K562 (cell line): ENCODE measurements around the gene FAM117A. TPM values are rescaled to one million over a fixed set of nuclear protein-coding genes. Genes with fewer than 3 reads are reported as not detected.

Experiments
- ATAC-seq: fragments of 200-7000 bp; cut with Tn5 transposase; 3 replicates; pipeline ENCODE4 v1.9.1; 2020; ENCODE audit warnings: moderate library complexity
- BruUV-seq: library from RNA; stranded (reverse); fragments of 400-500 nt; replicated peaks from 2 replicates; lab custom pipeline; 2021; lab: Mats Ljungman, UMichigan
- CTCF ChIA-PET: fragments of 300-600 bp; formaldehyde crosslinking; extraction: SDS; loops from one replicate; lab custom pipeline; 2021; ENCODE audit warnings: low intra/inter-chr PET ratio; lab: Yijun Ruan, JAX
- POLR2A ChIA-PET: fragments of 300-600, 350-650 bp; sonication (Branson Sonifier 250); formaldehyde crosslinking; extraction: SDS; loops from one replicate; lab custom pipeline; 2021; ENCODE audit warnings: antibody characterized with exemption, inconsistent platforms; lab: Yijun Ruan, JAX
- DNase-seq, 4 experiments: peaks; one replicate each; pipeline versions ENCODE4 v3.0.0 to v3.0.0-alpha.2; 2011 to 2018; ENCODE audit warnings: low spot score in 3 of 4, mixed read lengths in 3 of 4; ENCODE audit errors: extremely low read depth in 1 of 4
- FAIRE-seq: peaks from 2 replicates; lab custom pipeline; 2011; peaks lifted over from hg19 to GRCh38; lab: Jason Lieb, UNC
- H2AFZ ChIP-seq: 2 replicates; pipeline ENCODE4 v1.6.0; 2011; ENCODE audit warnings: low read depth, low read length, control low read depth, inconsistent platforms
- H3K27ac ChIP-seq: fragments of 200-600 bp; 3 replicates; pipeline ENCODE4 v1.8.0; 2011; ENCODE audit warnings: low read depth, mild to moderate bottlenecking, control low read depth, inconsistent platforms, low read length, moderate library complexity, mixed read lengths; ENCODE audit errors: extremely low read depth
- H3K27me3 ChIP-seq, 2 experiments: fragments of 300-600 bp in 1 of 2; 2 replicates in 1 of 2; 3 replicates in 1 of 2; pipeline versions ENCODE4 v1.6.0 to v1.8.0; 2011; ENCODE audit warnings: inconsistent platforms in 2 of 2, low read length in 2 of 2, mild to moderate bottlenecking in 1 of 2, mixed read lengths in 1 of 2, moderate library complexity in 1 of 2; ENCODE audit not compliant: control insufficient read depth in 2 of 2, insufficient read depth in 2 of 2
- H3K36me3 ChIP-seq: fragments of 300-600 bp; 3 replicates; pipeline ENCODE4 v1.8.0; 2011; ENCODE audit warnings: mild to moderate bottlenecking, low read length, inconsistent platforms; ENCODE audit not compliant: control insufficient read depth, insufficient read depth
- H3K4me1 ChIP-seq, 2 experiments: fragments of 200-600 bp in 1 of 2; replicated peaks in 1 of 2; 2 replicates in 1 of 2; 3 replicates in 1 of 2; pipeline versions ENCODE4 v1.5.1 to v1.8.0; 2011; ENCODE audit warnings: inconsistent platforms in 2 of 2, low read length in 2 of 2, mild to moderate bottlenecking in 1 of 2, mixed read lengths in 1 of 2, moderate library complexity in 1 of 2; ENCODE audit not compliant: control insufficient read depth in 2 of 2, insufficient read depth in 2 of 2
- H3K4me2 ChIP-seq: 2 replicates; pipeline ENCODE4 v1.6.1; 2011; ENCODE audit warnings: low read length, control low read depth, inconsistent platforms, mixed read lengths; ENCODE audit not compliant: insufficient read depth
- H3K4me3 ChIP-seq: fragments of 200-600 bp; sonication (generic), shearing (Covaris generic); 2 replicates; pipeline ENCODE4 v1.5.1; 2016; ENCODE audit warnings: control low read depth, inconsistent platforms
- H3K79me2 ChIP-seq: fragments of 200-600 bp; 3 replicates; pipeline ENCODE4 v1.8.0; 2011; ENCODE audit warnings: low read length, inconsistent platforms; ENCODE audit not compliant: control insufficient read depth, insufficient read depth
- H3K9ac ChIP-seq, 2 experiments: 2 replicates each; pipeline versions ENCODE4 v1.6.0 to v1.6.1; 2011; ENCODE audit warnings: low read depth in 2 of 2, low read length in 2 of 2, control low read depth in 1 of 2, inconsistent platforms in 1 of 2, mild to moderate bottlenecking in 1 of 2, mixed read lengths in 1 of 2; ENCODE audit not compliant: insufficient read depth in 1 of 2
- H3K9me1 ChIP-seq: one replicate; pipeline ENCODE4 v1.6.0; 2011; ENCODE audit warnings: inconsistent platforms, mild to moderate bottlenecking, low read length, moderate library complexity; ENCODE audit not compliant: control insufficient read depth, insufficient read depth
- H3K9me3 ChIP-seq: replicated peaks from 2 replicates; pipeline ENCODE4 v1.5.1; 2011; ENCODE audit warnings: low read depth, low read length, inconsistent platforms; ENCODE audit not compliant: control insufficient read depth, insufficient read depth
- H4K20me1 ChIP-seq: replicated peaks from 2 replicates; pipeline ENCODE4 v1.6.1; 2011; ENCODE audit warnings: low read length, inconsistent platforms, mixed read lengths; ENCODE audit not compliant: control insufficient read depth, insufficient read depth
- E2F4 ChIP-seq: sonication (generic); formaldehyde crosslinking; IDR thresholded peaks from 2 replicates; pipeline ENCODE4 v1.8.0; 2022; ENCODE audit warnings: mild to moderate bottlenecking, low read depth, missing genetic modification reagents
- ETV6 ChIP-seq, 3 experiments: fragments of 150-350 bp in 1 of 3; sonication (generic) in 1 of 3; formaldehyde crosslinking in 1 of 3; IDR thresholded peaks; 2 replicates each; pipeline versions ENCODE4 v1.6.1 to v1.8.0; 2014 to 2022; ENCODE audit warnings: borderline replicate concordance in 2 of 3, low read depth in 2 of 3, antibody characterized with exemption in 1 of 3, low read length in 1 of 3, mild to moderate bottlenecking in 1 of 3, missing genetic modification reagents in 1 of 3
- FOXP1 ChIP-seq: sonication (generic); formaldehyde crosslinking; IDR thresholded peaks from 2 replicates; pipeline ENCODE4 v1.8.0; 2022; ENCODE audit warnings: mild to moderate bottlenecking, missing genetic modification reagents
- HNRNPL ChIP-seq: fragments of 200-400 bp; formaldehyde crosslinking; IDR thresholded peaks from 2 replicates; pipeline ENCODE4 v1.6.1; 2017; ENCODE audit warnings: low read depth, mild to moderate bottlenecking, low read length
- KLF10 ChIP-seq: fragments of 250-450 bp; sonication (Bioruptor Pico); IDR thresholded peaks from 2 replicates; pipeline ENCODE4 v1.6.1; 2021; ENCODE audit warnings: matching md5 sums
- RAD21 ChIP-seq, 2 experiments: fragments of 250-450 bp in 1 of 2; fragments of 450-650 bp in 1 of 2; sonication (Bioruptor Pico) in 1 of 2; formaldehyde crosslinking in 1 of 2; IDR thresholded peaks in 1 of 2; conservative IDR thresholded peaks in 1 of 2; 2 replicates each; pipeline versions ENCODE4 v1.4.0 to v1.8.0; 2020 to 2022; ENCODE audit warnings: mild to moderate bottlenecking in 2 of 2, moderate library complexity in 1 of 2
- TEAD1 ChIP-seq, 2 experiments: fragments of 450-650 bp in 1 of 2; sonication (generic) in 1 of 2; formaldehyde crosslinking; IDR thresholded peaks; 2 replicates each; pipeline versions ENCODE4 v1.4.0 to v1.8.0; 2020 to 2022; ENCODE audit warnings: mild to moderate bottlenecking in 2 of 2, missing genetic modification reagents in 1 of 2
- U2AF2 ChIP-seq: fragments of 200-400 bp; formaldehyde crosslinking; optimal IDR thresholded peaks from 2 replicates; pipeline ENCODE3; 2017; ENCODE audit warnings: low read depth, mild to moderate bottlenecking, low read length
- ZBTB12 ChIP-seq: fragments of 250-450 bp; sonication (Bioruptor Pico); IDR thresholded peaks from 2 replicates; pipeline ENCODE4 v1.4.0; 2020
- ZBTB2 ChIP-seq: fragments of 450-650 bp; IDR thresholded peaks from 2 replicates; pipeline ENCODE4 v1.6.1; 2016; ENCODE audit warnings: antibody characterized with exemption
- ZNF282 ChIP-seq: sonication (generic); formaldehyde crosslinking; IDR thresholded peaks from 2 replicates; pipeline ENCODE4 v1.8.1; 2023; ENCODE audit warnings: missing genetic modification reagents
- ZNF316 ChIP-seq: fragments of 450-650 bp; IDR thresholded peaks from 2 replicates; pipeline ENCODE4 v1.6.1; 2016
- ZNF76 ChIP-seq: fragments of 250-450 bp; sonication (Bioruptor Pico); IDR thresholded peaks from 2 replicates; pipeline ENCODE4 v1.4.0; 2020; ENCODE audit warnings: mild to moderate bottlenecking, moderate library complexity, borderline replicate concordance
- ZZZ3 ChIP-seq: fragments of 450-650 bp; IDR thresholded peaks from 2 replicates; pipeline ENCODE4 v1.6.1; 2016; ENCODE audit warnings: antibody characterized with exemption, mild to moderate bottlenecking, moderate library complexity
- WGBS: fragments of 100-300 bp; shearing (Covaris generic); methylation state at CpG from one replicate; pipeline ENCODE4 v1.1.6; 2016; ENCODE audit warnings: low coverage, mixed read lengths; ENCODE audit not compliant: insufficient coverage; ENCODE audit errors: missing lambda C conversion rate; 5-methylcytosine and 5-hydroxymethylcytosine counted together
- in situ Hi-C: fragments of 300-500 bp; cut with MboI; formaldehyde crosslinking; loops from 4 replicates; pipeline ENCODE4 v1.15.0; 2018; ENCODE audit warnings: inconsistent platforms, mixed read lengths
- intact Hi-C: fragments of 100-400 bp; cut with micrococcal nuclease; formaldehyde crosslinking; loops from 2 replicates; pipeline ENCODE4 v1.14.2; 2022
- polyA plus RNA-seq, 8 experiments: library from polyadenylated mRNA; depleted of rRNA in 4 of 8; stranded (reverse) in 5 of 8; unstranded in 3 of 8; fragments of >200 nt; fragmentation: Nextera tagmentation in 2 of 8; fragmentation: Illumina TruSeq in 1 of 8; extraction: Ambion mirVana in 2 of 8; extraction: Trizol in 1 of 8; gene quantifications; 2 replicates each; pipeline versions ENCODE4 v1.2.1 to v1.2.3, GENCODE V29; 2011 to 2014; ENCODE audit warnings: inconsistent platforms in 1 of 8, missing spikeins in 1 of 8
- total RNA-seq, 7 experiments: library from RNA; depleted of rRNA in 6 of 7; stranded (reverse); fragments of >200 nt in 6 of 7; fragmentation: Illumina TruSeq in 2 of 7; extraction: Trizol in 2 of 7; gene quantifications; 2 replicates each; pipeline versions ENCODE4 v1.2.1 to v1.2.3, GENCODE V29; 2011 to 2021; ENCODE audit warnings: low replicate concordance in 1 of 7

Gene FAM117A
- total and polyA plus RNA-seq, 9 of the 15 experiments (the other 6 are each of a cell fraction or from before 2014, with no cell fraction given) = 3.1 to 79.7 (median 36.6) TPM

GRCh38 chr17:49739641-49740271 is 24.2 kb downstream of the FAM117A start (continued):
- TF ChIP-seq ZNF316 = peak; percentile 65
- TF ChIP-seq ZNF282 (CRISPR knock-in tag) = no peak
- TF ChIP-seq U2AF2 = no peak
- no peak; the same call in 1 of the 2 replicates for TF ChIP-seq ZZZ3
- TF ChIP-seq RAD21 (CRISPR knock-in tag; conservative IDR thresholded peaks at IDR 0.05 in 1 of 2, IDR thresholded peaks at IDR 0.05 in 1 of 2) = peak; percentile 11 to 55; a peak in 3 of 4 replicates
- peak; percentile 100 for TF ChIP-seq FOXP1 (CRISPR knock-in tag)
- TF ChIP-seq HNRNPL = 0 out of 2 replicates have a peak, but pooled peaks have one; percentile 32
- peak; percentile 88 for TF ChIP-seq ZNF76 (CRISPR knock-in tag)

- WGBS = 74% methylated on average over 5 of the region's 5 CpGs
- no peaks in the 10 kb centered on the region; the same call in 1 of the 2 replicates for H3K9me3 ChIP-seq
- POLR2A ChIA-PET = interaction anchor here (0.5 to 1.5 kb wide), 4 partner anchors 10 to 49 kb away, joined by 3 to 8 read pairs (median 3); partner anchors contain the start of gene KAT7
- H3K4me1 ChIP-seq = peaks cover 28 to 55% of the 10 kb centered on the region in 2 experiments
- FAIRE-seq (no peak), DNase-seq (no peak), ATAC-seq (no peak)
- peaks cover 9% of the 10 kb centered on the region for H4K20me1 ChIP-seq
- H3K9me1 ChIP-seq = no peaks in the 10 kb centered on the region
- H2AFZ ChIP-seq = no peak overlapping the region
- intact Hi-C loops (loop anchor here (2.0 kb wide), 1 partner anchor 30 kb away; no protein-coding TSS in a partner anchor), in situ Hi-C loops (no loop called here)
- peak overlapping the region; percentile 58 for H3K4me2 ChIP-seq
- peaks cover 84% of the 10 kb centered on the region for H3K79me2 ChIP-seq
- no peak overlapping the region for H3K4me3 ChIP-seq
- CTCF ChIA-PET = no interaction called here
- BruUV-seq = no TSS peak
- H3K27ac ChIP-seq = peak overlapping the region; percentile 92; the same call in 2 of the 3 replicates
- H3K9ac ChIP-seq = no peak overlapping the region; a peak in 1 of 4 replicates
- H3K36me3 ChIP-seq = peaks cover 68% of the 10 kb centered on the region
- no peaks in the 10 kb centered on the region for H3K27me3 ChIP-seq
- TF ChIP-seq TEAD1 (CRISPR knock-in tag; IDR thresholded peaks at IDR 0.05) (no peak), ZBTB12 (CRISPR knock-in tag) (0 out of 2 replicates have a peak, but pooled peaks have one; percentile 9), E2F4 (CRISPR knock-in tag) (peak; percentile 24; the same call in 1 of the 2 replicates), KLF10 (no peak), ETV6 (IDR thresholded peaks at IDR 0.05; ENCODE audit: borderline replicate concordance in 1 of 2, low read depth in 2 of 2, low read length in 1 of 2) (no peak), ETV6 (CRISPR knock-in tag; IDR thresholded peaks at IDR 0.05; ENCODE audit: borderline replicate concordance) (no peak), ZBTB2 (no peak)
Measured at GRCh38 chr17:49738456-49739163, 25.3 kb downstream of the FAM117A start.
